GM19035 (cell line): ENCODE results near the gene IMPDH1.

Source experiments
- ATAC-seq: cut with Tn5 transposase; IDR thresholded peaks from one replicate; pipeline ENCODE4 v1.9.1; 2021; ENCODE audit not compliant: unreplicated experiment

IMPDH1 gene

DNA sequence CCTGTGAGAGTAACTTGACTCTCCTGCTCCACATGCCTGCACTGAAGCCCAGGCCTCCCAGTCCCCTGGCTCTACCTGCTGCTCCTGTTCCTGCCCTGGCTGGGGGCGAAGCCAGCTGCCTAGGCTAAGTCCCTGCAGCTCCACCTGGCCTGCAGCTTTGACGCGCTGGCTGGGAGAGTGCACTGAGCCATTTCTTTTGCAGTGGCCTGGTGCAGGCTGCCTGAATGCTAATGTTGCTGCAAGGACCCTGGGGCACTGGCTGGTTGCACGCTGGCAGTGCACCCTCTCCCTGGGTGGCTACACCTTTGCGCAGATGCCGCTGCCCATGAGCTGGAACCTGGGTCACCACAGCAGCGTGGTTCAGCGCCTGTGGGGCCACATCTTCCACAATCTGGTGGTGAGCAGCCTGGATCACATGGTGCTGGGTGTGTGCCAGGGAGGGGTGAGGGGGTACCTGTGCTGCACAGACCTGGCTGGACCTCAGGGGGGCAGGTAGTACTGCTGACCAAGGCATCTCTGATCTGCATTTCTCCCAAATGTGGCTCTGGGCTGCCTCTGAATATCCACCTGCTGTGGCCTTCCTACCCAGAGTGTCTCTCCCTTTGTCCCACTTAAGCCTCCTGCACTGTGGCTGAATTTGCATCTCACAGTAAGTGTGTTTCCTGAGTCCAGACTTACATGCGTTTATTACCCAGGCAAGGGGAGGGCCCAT is 20.0 kb downstream of the IMPDH1 start:
- no peak for ATAC-seq

DNA sequence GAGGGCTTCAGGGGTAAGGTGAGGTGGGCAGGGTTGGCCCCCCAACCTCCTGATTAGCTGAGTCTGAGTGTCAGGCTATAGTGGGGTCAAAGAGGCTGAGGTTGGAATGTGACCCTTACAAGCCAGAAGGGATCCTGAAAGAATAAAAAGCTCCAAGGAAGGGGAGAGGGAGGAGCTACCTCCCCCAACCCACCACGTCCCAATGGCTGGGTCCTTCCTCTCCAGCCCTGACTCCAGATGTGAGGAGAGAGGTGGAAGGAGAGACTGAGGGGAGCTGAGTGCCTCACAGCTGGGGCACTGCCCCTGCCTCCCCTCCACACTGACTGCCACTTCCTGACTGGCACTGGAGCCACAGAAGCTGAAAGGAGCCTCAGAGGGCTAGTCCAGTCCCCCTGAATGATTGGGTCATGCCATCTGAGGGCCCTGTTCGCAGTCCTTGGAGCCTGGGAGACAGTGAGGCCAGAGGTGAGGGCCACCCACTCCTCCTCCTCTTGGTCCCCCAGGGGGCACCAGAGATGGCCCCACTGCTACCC is 20.6 kb downstream of the IMPDH1 start:
- ATAC-seq, result no peak

DNA sequence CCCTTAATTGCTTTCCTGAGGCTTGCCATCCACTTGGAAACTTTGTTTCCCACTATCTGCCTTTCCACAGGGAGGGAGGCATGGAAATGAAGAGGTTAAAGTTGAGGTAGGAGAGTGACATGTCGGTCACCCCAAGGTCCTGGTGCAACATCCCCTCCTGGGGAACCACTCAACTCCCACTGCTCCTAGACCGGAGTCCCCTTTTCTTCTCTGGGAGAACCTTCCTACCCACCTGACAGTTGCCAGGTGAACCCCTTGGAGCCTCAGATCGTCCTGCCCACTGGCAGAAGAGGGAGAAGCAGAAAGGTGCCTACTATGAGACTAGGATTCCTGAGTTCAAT is 21.7 kb downstream of the IMPDH1 start:
- no peak for ATAC-seq

DNA sequence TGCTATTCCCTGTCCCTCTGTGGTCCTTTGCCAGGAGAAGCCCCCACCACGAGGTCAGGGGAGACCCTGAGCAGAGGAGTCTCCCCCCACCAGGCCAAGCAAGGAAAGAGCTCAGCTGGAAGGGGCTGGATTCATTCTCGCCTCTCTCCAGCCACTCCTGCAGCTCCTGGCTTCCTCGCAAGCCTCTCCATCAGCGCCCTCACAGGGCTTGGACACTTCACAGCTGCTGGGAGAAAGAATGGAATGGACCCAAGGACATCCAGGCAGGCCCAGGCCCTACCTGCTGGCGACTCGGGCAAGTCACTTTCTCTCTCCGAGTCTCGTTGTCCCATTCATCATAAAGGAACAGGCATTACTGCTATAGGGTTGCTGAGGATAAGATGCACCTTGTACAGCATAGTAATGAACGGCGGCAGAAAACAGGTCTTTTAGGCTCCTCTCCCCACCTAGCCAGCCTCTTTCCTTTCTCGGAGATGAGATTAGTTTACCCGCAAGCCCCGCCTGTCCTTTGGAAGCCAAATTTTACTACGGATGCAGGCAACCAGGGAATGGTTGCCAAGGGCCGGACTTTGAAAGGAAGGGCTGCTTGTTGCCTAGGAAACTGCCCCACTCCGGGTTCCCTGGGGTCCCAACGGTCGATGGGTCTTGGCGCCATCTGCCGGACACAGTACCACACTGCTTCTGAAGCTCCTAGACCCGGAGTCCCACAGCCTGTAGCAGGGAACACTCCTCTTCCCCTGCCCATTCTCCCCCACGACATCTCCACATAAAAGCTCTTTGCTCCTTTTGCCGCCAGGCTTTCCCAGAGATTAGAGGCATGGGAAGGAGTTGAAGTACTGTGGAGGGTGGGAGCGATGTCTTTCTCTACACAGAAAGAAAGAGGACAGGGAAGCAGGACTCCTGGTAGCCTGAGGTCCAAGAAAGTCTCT is 22.3 kb downstream of the IMPDH1 start:
- peak; percentile 75 for ATAC-seq

DNA sequence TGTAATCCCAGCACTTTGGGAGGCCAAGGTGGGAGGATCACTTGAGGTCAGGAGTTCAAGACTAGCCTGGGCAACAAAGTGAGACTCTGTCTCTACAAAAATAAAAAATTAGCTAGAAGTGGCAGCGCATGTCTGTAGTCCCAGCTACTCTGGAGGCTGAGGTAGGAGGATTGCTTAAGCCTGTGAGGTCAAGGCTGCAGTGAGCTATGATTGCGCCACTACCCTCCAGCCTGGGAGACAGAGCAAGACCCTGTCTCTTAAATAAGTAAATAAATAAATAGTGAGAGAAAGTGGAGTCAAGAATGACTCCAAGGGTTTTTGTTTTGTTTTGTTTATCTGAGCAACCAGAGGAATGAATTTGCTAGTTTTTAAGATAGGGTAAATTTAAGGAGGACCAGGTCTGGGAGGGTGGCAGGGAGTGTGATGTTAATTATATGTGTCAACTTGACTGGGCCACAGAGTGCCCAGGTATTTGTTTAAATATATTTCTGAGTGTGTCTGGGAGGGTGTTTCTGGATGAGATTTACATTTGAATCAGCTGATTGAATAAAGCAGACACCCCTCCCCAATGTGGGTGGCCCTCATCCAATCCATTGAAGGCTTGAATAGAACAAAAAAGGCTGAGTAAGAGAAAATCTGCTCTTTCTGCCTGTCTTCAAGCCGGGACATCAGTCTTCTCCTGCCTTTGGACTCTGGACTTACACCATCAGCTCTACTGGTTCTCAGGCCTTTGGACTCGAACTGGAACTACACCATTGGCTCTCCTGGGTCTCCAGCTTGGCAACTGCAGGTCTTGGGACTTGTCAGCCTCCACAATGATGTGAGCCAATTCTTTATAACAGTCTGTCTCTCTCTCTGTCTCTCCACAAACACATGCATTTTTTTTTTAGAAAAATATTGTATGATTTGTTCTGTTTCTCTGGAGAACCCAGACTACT is 23.5 kb downstream of the IMPDH1 start:
- no peak for ATAC-seq

DNA sequence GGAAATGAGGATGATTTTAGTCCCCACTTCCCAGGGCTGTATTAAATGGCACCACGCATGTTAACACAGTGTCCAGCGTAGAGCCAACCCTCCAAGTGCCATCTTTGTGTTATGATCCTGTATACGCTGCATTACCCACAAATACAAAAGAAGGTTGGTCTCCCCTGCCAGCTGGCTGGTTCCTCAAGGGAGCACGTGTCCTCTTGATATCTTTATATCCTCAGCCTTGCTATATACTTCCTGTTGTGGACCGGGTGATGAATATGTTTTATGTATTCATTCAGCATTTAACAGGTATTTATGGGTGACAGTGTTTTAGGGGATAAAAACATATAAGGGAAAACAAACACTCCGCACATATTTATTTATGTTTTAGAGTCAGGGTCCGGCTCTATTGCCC is 25.1 kb downstream of the IMPDH1 start:
- ATAC-seq, result no peak

DNA sequence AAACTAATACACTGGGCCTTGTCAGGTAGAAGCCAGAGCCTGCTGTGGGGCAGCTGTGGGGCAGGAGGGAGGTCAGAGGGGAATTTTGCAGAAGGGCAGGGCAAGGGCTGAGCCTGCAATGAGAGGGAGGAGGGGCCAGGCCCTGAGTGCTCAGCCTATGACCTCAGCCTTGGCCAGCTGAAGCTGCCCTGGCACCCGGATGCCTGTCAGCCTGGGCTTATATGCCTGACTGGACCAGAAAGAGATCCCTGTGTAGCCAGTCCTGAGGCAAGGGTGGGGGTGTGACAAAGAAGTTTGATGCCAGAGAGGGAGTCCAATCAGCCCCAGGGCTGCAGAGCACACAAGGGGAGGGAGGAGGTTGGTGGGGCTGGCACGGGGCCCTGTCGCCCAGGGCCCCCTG is 26.0 kb downstream of the IMPDH1 start:
- no peak for ATAC-seq

DNA sequence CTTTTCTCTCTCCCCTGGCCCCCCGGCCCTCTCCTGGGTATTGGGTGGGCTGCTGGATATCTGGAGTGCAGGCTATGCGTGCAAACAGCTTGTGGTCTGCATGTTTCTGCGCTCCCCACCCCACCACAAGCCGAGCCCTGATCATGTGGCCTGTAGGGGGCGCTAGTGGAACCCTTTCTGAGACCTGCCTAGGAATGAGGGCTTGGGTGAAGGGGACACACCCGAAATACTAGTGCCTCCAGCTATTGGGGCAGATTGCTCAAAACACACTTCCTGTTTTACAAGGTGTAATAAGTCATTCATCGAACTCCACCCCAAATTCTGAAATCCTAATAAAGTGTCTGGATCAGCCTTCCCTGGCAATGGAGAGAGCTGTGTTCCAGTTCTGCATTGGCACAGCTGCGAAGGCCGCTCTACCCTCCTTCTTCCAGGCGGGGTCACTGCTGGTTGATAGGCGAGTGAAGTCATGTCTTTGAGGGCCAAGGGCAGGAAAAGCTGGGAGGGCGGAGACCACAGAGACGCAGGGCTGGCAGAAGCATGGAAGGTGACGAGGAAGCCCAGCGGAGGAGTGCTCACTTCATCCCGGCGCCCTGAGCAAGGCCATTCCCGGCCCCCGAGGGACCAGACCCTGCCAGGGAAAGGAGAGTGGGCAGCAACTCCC is 28.5 kb downstream of the IMPDH1 start:
- ATAC-seq, result no peak

DNA sequence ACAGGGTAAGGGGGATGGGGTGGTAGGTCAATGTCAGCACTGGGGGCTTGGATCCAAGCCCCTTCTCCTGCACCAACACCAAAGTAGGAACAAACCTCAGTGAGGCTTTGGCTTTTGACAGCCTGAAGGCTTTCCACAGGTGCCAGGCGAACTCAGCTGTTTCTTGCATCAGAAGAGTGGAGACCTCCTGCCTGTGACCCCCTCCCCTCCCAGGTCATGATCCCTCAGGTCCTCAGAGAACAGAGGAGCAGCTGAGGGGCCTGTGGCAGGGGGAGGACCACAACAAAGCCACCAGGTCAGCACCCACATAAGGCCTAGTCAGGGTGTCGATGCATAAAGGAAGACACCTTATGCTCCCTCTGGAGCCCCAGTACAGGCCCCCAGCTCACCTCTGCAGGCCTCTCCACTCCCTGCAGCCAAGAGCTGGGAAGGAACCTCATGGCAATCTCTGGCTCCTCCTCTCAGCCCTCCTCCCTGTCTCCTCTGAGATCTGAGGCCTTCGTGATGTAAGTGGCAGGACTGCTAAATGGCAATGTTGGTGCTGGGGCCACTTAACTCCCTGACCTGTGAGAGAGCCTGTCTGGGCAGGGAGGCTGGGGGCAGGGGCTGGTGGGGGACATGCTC is 29.2 kb downstream of the IMPDH1 start:
- no peak for ATAC-seq

DNA sequence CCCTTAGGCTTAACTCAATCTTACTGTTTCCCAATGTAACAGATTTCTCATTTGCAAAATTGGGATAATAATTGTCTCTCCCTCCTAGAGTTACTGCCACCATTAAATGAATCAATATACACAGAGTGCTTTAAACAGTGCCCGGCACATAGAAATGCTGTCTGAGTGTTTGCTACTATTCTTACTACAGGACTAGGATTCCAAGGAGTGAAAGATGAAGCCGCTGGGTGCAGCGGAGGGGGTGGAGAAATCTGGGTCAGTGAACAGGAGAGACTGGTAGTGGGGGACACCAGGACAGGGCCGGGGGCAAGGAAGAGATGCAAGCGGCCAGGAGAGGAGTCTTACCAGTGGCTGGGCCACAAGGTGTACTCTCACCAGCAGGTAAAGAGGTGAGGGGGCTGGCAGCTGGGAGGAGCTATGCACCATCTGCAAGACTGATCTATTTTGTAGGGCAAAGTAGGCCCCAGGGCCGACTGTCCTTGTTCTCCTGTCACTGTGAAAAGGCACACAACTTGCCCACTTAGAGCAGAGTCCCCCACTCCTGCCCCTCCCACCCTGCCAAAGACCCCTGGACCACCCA is 29.8 kb downstream of the IMPDH1 start:
- no peak for ATAC-seq

DNA sequence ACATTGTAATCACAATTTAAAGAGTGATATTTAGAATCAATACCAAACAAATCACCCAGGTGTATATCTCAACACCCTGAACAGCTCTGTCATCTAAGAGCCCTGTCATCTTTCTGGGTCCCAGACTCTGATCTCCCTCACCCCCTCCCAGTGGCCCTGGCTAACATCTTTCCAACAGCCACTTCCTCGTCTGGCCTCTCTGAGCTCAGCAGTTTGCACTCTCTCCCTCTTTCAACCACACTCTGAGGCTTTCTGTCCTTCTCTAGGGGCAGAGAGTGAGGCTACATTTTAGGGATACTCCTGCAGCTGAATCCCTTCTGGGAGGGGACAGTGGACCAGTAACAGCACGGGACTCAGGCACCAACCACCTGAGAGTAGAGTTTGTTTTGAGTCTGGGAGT is 31.1 kb downstream of the IMPDH1 start:
- no peak for ATAC-seq

DNA sequence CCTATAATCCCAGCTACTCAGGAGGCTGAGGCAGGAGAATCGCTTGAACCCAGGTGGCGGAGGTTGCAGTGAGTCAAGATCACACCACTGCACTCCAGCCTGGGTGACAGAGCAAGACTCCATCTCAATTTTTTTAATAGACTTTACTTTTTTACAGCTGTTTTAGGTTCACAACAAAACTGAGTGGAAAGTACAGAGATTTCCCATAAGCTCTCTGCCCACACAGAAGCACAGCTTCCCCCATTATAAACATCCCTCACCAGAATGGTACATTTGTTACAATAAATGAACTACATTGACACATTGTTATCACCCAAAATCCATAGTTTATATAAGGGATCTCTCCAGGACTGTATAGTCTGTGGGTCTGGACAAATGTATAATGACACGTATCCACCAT is 33.7 kb downstream of the IMPDH1 start:
- no peak for ATAC-seq

DNA sequence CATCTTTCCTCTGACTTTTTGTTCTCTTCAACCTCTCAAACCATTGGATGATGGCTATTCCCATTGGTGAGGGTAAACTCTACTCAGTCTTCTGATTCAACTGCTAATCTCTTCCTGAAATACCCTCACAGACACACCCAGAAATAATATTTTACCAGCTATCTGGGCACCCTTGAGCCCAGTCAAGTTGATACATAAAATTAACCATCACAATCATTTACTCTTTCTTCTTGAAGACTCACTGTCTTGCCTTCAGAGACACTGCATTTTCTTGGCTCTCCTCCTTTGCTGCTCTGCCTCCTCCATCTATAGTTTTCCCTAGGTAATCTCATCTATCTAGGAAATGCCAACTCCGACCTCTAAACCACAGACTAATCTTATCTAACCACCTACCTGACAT is 35.7 kb downstream of the IMPDH1 start:
- ATAC-seq, result no peak

DNA sequence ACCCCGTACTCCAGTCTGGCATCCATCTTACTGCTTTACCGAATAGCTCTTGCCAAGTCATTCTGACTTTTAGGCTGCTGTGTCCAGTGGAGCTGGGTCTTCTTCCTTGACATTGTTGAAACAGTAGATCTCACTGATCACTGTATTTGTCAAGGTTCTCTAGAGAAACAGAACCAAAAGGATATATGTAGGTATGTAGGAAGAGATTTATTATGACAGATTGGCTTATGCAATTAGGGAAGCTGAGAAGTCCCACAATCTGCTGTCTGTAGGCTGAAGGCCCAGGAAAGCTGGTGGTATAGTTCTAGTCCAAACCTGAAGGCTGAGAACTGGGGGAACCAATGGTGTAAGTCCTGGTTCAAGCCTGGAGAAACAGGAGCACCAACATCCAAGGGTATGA is 36.2 kb downstream of the IMPDH1 start:
- no peak for ATAC-seq

DNA sequence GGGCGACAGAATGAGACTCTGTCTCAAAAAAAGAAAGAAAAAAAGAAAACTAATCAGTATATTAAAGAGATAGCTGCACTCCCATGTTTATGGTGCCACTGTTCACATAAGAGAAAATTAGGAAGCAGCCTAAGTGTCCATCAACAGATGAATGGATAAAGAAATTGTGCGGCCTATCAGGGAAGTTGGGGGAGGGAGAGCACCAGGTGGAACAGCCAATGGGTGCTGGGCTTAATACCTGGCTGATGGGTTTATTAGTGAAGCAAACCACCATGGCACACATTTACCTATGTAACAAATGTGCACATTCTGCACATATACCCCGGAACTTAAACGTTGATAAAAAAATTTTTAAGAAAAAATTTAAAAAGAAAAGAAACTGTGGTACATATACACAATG is 39.3 kb downstream of the IMPDH1 start:
- ATAC-seq, result no peak

DNA sequence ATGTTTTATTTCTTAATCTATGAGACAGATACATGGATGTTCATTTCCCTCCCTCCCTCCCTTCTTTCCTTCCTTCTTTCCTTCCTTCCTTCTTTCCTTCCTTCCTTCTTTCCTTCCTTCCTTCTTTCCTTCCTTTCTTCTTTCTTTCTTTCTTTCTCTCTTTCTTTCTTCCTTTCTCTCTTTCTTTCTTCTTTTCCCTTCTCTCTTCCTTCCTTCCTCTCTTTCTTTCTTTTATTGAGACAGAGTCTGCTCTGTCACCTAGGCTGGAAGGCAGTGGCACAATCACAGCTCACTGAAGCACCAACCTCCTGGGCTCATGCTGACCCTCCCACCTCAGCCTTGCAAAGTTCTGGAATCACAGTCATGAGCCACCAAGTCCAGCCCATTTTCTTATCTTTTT is 42.8 kb downstream of the IMPDH1 start:
- no peak for ATAC-seq

DNA sequence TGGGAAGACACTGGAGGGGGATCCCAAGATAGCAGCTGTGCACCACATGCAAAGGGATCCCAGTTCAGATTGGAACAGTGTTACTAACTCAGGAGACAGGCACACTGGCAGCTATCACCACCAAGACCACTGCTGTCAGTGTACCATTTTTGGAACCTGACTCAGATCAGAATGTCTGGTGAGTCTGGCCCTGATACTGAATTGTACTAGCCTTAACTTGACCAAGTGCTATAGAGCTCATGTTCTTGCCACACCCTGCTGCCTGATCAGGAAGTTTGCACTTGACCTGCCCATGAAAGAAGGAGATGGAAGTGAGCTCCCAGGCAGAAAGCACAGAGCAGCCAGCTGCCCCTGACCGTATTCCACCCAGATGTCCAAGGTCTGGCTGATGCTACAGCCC is 43.5 kb downstream of the IMPDH1 start:
- no peak for ATAC-seq

DNA sequence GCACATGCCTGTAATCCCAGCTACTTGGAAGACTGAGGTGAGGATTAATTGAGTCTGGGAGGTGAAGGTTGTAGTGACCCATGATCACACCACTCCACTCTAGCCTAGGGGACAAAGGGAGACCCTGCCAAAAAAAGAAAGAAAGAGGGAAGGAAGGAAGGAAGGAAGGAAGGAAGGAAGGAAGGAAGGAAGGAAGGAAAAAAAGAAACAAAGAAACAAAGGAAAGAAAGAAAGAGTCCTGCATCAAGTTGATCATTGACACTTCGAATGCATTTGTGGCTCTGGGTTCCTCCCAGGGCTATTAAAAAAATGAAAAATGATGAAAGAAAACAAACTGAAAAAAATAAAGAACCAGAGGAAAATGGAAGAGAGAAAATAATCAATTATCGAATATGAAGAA is 44.4 kb downstream of the IMPDH1 start:
- no peak for ATAC-seq

DNA sequence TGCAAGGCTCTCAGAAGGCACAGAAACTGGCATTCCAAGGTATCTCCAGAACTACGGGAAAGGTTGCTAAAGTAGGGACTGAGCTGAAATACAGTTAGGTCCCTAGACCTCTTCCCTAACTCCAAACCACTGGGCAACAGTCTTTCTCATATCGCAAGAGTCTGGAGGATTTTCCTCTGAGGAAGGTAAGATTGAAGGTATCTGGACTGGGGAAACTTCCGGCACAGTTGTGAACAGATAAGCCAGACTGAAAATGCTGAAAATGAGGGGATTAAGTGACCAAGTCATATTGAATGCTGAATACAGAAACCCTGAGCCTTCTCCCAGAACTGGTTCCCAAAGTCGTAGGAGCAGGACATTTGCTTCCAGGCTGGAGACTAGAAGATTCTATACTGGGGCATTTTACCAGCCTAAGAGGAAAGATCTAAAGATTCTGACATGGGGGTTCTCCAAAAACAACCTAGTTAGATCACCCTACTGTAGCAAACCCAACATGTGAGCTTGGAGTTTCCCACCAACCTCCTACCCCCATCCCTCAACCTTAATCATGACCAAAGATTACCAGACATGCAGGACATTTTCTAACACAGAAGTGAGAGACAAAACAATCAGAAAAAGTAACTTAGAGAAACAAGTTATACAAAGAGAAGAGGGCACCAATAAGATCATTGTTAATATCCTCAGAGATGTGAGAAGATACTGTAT is 45.5 kb downstream of the IMPDH1 start:
- ATAC-seq, result no peak
